DOHH2 (cell line): Measurements from ENCODE around the gene PLXND1.

ENCODE experiments used
- CTCF ChIP-seq: fragments of 200-600 bp; sonication (generic); IDR thresholded peaks from one replicate; pipeline ENCODE4 v1.5.1; 2014; ENCODE audit warnings: antibody characterized with exemption, mild to moderate bottlenecking, low read depth, low read length; ENCODE audit not compliant: poor library complexity, severe bottlenecking
- EZH2phosphoT487 ChIP-seq: fragments of 200-600 bp; sonication (generic); IDR thresholded peaks from 2 replicates; pipeline ENCODE4 v1.6.1; 2017; ENCODE audit warnings: borderline replicate concordance, mild to moderate bottlenecking, antibody characterized with exemption, low read length, moderate library complexity, mixed read lengths

- TF ChIP-seq CTCF (no peak), EZH2phosphoT487 (no peak)
Measured at GRCh38 chr3:129552287-129553050, 54.0 kb downstream of the PLXND1 start.
